ENCODE results near the gene PLA2G5.

The PLA2G5 gene

GRCh38 chr1:20089328-20090077 is 19.5 kb downstream of the PLA2G5 start:
- DNase-seq (ENCODE audit: low read depth in 2 of 2, low spot score in 1 of 2): no peak

- DNase-seq (ENCODE audit: low read depth in 2 of 2, low spot score in 1 of 2): no peak
Observed at GRCh38 chr1:20090119-20090518, 20.1 kb downstream of the PLA2G5 start.

DNA sequence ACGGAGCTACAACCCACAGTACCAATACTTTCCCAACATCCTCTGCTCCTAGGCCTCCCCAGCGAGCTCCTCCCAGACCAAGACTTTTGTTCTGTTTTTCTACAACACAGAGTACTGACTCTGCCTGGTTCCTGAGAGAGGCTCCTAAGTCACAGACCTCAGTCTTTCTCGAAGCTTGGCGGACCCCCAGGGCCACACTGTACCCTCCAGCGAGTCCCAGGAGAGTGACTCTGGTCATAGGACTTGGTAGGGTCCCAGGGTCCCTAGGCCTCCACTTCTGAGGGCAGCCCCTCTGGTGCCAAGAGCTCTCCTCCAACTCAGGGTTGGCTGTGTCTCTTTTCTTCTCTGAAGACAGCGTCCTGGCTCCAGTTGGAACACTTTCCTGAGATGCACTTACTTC is 20.6 kb downstream of the PLA2G5 start:
- DNase-seq (ENCODE audit: low read depth in 2 of 2, low spot score in 1 of 2): no peak

- no peak for DNase-seq (ENCODE audit: low read depth in 2 of 2, low spot score in 1 of 2)
Observed at GRCh38 chr1:20093303-20093702, 23.3 kb downstream of the PLA2G5 start.

- no peak for DNase-seq (ENCODE audit: low read depth in 2 of 2, low spot score in 1 of 2)
Observed at GRCh38 chr1:20093940-20094391, 24.0 kb downstream of the PLA2G5 start.

DNA sequence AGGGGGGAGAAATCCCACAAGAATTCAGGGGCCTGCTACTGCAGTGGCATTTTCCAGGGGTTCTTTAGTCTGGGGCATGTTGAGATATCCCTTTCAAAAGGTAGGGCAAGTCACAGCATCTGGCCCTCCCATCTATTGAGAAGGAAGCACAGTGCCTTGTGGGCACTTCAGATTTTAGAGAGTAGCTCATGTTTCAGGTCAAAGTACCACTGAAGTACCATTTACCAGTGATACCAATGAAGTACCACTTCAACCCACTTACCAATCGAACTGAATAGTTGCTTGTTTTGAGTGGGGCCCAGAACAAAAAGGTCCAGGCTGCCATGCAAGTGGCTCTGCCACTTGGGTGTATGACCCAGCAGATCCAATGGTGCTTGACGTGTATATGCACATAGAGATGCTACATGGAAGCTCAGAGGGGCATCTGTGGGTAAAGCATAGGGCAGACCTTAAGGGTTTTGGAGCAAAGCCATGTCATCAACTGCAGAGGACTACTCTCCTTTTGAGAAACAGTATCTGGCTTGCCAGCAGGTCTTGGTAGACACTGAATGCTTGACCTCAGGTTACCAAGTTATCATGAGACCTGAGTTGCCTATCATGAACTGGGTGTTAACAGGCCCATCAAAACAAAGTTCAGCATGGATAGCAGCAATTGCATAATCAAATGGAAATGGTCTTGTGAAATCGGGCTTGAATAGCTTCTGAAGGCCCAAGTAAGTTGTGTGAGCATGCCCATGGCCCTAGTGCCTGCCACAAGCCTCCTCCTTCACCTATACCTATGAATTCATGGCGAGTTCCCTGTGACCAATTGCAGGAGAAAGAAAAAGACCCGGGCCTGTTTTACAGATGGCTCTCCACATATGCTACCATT is 25.8 kb downstream of the PLA2G5 start:
- no peak for DNase-seq (ENCODE audit: low read depth in 2 of 2, low spot score in 1 of 2)

DNA sequence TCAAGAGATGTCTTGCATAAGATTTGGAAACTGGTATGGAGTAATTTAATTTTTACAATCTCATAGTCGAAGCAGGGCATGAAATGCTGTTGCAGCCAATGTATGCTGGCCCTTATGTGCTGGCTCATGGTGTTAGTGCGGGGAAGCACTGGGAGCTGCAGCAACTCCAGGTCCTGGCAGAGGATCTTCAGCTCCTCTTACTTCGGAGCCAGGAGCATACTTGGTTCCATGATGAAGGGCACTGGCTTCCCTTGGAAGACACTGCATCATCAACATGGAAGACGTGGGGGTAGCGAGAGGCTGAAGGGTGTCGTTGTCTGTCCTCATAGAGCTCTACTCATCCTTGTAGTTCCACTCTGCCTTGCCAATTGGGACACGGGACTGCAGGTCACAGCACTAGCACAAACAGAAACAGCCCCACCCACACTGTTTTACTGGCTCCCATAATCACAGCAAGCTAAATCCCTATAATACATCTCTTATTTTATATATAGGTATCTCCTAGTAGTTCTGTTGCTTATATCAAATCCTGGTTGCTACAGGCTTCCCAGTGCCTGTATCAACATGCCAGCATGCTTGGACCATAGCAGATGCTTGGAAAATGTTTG is 26.9 kb downstream of the PLA2G5 start:
- DNase-seq (ENCODE audit: low read depth in 2 of 2, low spot score in 1 of 2): no peak

GRCh38 chr1:20099533-20099932 is 29.5 kb downstream of the PLA2G5 start:
- DNase-seq (ENCODE audit: low read depth in 2 of 2, low spot score in 1 of 2): no peak

DNA sequence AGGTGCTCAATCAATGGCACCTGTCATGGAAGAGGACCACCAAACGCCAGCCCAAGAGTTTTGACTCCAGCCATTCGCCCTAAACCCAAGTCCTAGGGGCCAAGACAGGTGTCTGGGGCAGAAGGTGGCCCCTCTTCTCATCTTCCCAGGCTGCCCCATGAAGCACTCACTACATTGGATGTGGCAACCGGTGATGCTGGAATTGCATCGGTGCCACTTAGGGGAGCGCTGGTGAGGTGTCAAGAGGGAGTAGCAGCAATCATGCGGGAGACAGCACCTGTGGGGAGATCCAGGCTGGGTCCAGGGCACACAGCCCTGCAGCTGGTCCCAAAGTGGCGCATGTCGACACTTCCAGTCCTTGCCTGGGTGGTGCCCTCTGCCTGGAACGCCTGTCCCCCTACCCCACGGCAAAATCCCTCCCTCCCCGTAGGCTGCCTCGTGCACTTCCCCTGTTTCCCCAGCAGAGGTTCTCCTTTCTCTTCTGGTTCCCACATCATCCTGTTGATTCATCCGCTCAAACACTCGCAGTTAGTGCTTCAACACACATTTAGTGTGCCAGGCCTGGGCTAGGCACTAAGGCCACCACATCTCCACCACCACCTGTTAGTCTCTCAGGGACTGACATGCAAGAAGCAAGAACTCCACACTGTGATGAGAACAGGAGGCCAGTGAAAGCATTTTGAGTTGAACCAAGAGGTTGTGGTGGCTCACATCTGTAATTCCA is 30.8 kb downstream of the PLA2G5 start:
- DNase-seq (ENCODE audit: low read depth in 2 of 2, low spot score in 1 of 2): no peak

DNA sequence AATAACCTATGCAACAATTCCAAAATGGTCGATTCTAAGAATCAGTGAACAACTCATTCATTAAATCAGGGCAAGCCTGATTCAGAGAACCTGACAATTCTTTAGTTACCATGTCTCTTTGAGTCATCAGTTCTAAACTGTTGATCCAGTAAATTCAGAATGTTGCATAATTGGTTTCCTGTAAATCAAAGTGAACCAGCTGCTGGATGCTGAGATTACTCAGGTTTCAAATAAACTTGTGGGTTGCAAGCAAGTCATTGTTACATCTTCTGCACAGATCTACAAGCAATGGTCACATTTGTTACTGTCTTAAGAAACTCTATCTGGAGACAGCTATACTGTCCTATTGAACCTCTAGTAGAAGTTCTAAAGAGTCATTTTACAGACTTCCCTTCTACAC is 32.9 kb downstream of the PLA2G5 start:
- DNase-seq (ENCODE audit: low read depth in 2 of 2, low spot score in 1 of 2): no peak

DNA sequence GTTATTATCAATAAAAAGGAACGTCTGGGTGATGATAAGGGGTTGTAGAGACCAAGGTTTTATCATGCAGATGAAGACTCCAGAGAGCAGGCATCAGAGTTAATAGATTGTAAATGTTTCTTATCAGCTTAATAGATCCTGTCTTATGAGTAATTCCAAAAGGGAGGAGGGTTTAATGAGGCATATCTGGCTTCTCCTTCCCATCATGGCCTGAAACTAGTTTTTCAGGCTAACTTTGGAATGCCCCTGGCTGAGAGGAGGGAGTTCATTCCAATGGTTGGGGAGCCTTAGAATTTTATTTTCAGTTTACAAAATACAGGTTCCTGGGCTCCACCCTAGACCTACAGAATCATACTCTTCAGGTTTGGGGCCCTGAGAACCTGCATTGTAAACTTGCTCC is 35.9 kb downstream of the PLA2G5 start:
- no peak for DNase-seq (ENCODE audit: low read depth in 2 of 2, low spot score in 1 of 2)

DNA sequence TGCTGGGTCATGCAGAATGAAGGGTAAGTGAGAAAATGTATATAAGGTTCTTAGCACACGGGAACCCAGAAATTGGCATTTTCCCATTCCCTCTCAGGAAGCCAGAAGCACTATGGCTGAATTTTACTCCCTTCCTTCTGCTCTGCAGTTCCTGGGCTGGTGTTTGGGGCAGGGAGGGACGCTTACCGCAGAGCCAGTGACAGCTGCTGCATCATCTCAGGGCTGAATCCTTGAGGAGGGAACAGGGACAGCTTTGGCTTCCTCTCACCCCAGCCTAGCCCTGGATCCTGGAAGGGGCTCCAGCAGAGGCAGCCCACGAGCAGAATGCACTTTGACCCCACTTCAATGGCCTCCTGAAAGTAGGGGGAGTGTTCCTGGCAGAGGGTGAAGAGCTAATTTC is 37.4 kb downstream of the PLA2G5 start:
- no peak for DNase-seq (ENCODE audit: low read depth in 2 of 2, low spot score in 1 of 2)

GRCh38 chr1:20107796-20108195 is 37.8 kb downstream of the PLA2G5 start:
- DNase-seq (ENCODE audit: low read depth in 2 of 2, low spot score in 1 of 2): no peak

DNA sequence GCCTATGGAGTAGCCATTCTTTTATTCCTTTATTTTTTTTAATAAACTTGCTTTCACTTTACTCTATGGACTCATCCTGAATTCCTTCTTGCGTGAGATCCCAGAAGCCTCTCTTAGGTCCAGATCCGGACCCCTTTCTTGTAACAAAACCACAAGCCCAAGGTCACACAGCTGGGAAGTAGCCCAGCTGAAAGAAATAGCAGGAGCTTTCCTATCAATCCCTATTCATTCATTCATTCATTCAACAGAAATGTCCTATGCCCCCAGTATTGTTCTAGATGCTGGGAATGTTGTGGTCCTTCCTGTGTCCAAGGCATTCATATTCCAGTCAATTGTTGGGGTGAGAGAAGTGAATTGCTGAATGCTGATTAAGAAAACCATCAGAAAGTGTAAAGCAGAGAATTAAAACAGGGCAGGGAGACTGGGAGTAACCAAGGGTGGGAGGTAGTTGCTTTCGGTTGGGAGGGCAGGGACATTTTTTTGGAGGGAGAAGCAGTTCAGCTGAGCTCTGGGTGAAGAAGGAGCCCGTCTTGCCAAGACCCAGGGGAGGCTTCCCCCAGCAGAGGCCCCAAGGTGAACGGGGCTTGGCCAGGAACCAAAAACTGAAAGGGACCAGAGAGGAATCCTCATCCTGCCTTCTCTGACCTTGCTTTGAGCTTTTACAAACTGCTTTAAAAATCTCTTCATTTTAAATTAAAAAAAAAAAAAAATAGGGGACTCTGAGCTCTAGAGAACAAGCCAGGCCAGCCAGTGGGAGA is 38.6 kb downstream of the PLA2G5 start:
- no peak for DNase-seq (ENCODE audit: low read depth in 2 of 2, low spot score in 1 of 2)

GRCh38 chr1:20109223-20109856 is 39.3 kb downstream of the PLA2G5 start:
- no peak for DNase-seq (ENCODE audit: low read depth in 2 of 2, low spot score in 1 of 2)

DNA sequence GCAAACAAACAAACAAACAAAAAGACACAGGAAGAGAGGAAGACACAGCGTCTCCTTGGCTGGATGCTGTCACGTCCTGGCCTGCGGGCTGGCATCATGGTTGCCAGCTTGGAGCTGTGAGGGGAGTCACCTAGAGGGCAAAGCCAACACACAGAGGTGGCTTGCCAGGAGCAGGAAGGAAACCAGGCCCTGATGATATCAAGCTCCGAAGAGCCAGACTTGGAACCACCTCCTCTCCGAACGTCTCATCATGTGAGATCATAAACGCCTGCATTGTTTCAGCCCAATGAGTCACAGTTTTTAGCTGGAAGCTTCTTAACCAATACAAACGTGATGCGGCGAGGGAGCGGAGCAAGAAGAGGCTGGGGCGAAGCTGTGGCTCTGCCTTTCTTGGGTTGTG is 40.7 kb downstream of the PLA2G5 start:
- DNase-seq (ENCODE audit: low read depth in 2 of 2, low spot score in 1 of 2): no peak

GRCh38 chr1:20111452-20111851 is 41.5 kb downstream of the PLA2G5 start:
- no peak for DNase-seq (ENCODE audit: low read depth in 2 of 2, low spot score in 1 of 2)

DNA sequence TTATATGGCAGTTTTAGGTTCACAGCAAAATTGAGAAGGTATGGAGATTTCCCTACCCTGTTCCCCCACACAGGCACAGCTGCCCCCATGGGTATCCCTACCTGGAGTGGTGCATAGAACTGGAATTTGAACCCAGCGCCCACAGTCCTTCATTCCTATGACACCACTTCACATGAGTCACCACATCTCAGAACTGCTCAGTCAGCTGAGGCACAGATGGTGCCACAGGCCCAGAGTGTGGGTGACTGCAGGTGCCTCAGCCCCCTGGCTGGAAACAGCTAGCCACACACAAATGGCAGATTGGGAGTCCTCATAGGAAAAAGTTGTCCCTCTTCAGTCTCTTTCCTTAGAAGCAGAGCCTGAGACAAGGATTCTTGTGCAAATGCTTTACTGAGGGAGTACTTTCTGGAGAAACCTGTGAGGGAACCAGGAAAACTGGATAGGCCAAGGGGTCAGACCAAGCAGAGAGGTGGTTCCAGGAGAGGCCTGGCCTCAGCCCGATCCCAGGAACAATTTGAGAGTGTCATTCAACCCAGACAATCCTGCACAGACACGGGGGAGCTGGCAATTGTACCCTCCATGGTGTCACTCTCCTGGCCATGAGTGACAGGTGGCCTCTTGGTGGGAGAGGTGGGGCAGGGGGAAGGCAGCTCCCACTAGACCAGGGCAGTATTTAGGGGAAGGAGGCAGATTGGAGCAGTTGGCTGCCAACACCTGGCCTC is 42.4 kb downstream of the PLA2G5 start:
- DNase-seq (ENCODE audit: low read depth in 2 of 2, low spot score in 1 of 2): no peak

DNA sequence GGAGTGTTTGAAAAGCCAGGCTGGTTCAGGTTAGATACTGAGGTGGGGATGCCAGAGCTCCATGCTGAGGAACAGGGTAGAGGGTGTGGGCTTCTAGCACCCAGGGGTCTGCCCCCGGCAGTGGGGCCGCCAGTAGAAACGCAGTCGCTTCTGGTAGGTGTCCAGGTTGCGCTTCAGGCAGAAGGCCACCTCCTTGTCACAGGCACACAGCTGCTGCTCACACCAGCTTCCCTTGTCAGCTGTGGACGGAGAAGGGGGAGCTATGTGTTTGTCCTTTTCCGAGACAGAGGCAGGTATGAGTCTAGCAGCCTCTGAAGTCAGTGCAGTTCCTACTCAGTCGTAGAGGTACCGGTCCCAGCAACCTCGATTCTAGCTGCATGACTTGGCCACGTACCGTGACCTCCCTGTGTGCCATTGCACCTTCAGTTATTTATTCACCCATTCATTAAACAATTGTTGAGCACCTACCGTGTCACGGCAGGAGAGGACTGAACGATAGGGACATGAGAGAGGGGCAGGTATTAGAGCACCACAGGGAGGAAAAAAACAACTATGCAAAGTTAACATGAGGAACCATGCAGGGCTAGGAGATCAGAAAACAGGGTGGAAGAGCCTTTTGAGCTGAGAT is 44.1 kb downstream of the PLA2G5 start:
- no peak for DNase-seq (ENCODE audit: low read depth in 2 of 2, low spot score in 1 of 2)

Data from stimulated activated CD8-positive, alpha-beta memory T cell treated with anti-CD3 and anti-CD28 coated beads, Interleukin-4, amount 100 ng/mL, for 4 hours (primary cell).